Neural cell (in vitro differentiated cells): Measurements from ENCODE around the gene TMEM232. TPM values are rescaled to one million over a fixed set of nuclear protein-coding genes. Genes with fewer than 3 reads are reported as not detected.

Source experiments
- H2AFZ ChIP-seq: fragments of 200-600, 300-800 bp; sonication (generic), shearing (Covaris generic); 2 replicates; pipeline ENCODE4 v1.6.0; 2014; ENCODE audit warnings: low read depth, mild to moderate bottlenecking, antibody characterized with exemption, low read length, moderate library complexity
- H3F3A ChIP-seq: fragments of 200-600 bp; shearing (Covaris generic); 2 replicates; pipeline ENCODE4 v1.6.1; 2016; ENCODE audit warnings: mild to moderate bottlenecking, moderate library complexity, mixed read lengths, antibody characterized with exemption, low read length; ENCODE audit not compliant: insufficient read depth, poor library complexity, severe bottlenecking
- H3K27ac ChIP-seq: fragments of 200-600, 300-800 bp; sonication (generic), shearing (Covaris generic); 2 replicates; pipeline ENCODE4 v1.5.1; 2014; ENCODE audit warnings: mild to moderate bottlenecking, low read length, moderate library complexity
- H3K27me3 ChIP-seq: fragments of 300-800, 200-600 bp; sonication (generic), shearing (Covaris generic); 2 replicates; pipeline ENCODE4 v1.6.0; 2014; ENCODE audit warnings: mild to moderate bottlenecking, low read depth, low read length, moderate library complexity; ENCODE audit not compliant: insufficient read depth
- H3K36me3 ChIP-seq: fragments of 300-800, 200-600 bp; sonication (generic), shearing (Covaris generic); 2 replicates; pipeline ENCODE4 v1.5.1; 2014; ENCODE audit warnings: mild to moderate bottlenecking, antibody characterized with exemption, low read length, moderate library complexity; ENCODE audit not compliant: insufficient read depth
- H3K4me2 ChIP-seq: fragments of 300-800, 200-600 bp; sonication (generic), shearing (Covaris generic); 2 replicates; pipeline ENCODE4 v1.6.0; 2014; ENCODE audit warnings: mild to moderate bottlenecking, low read length
- H3K4me3 ChIP-seq: fragments of 300-800, 200-600 bp; sonication (generic), shearing (Covaris generic); 2 replicates; pipeline ENCODE4 v1.5.1; 2014; ENCODE audit warnings: mild to moderate bottlenecking, low read length, moderate library complexity
- H3K79me2 ChIP-seq: fragments of 200-600 bp; shearing (Covaris generic); replicated peaks from 2 replicates; pipeline ENCODE4 v1.6.0; 2014; ENCODE audit warnings: mild to moderate bottlenecking, low read length, moderate library complexity; ENCODE audit not compliant: insufficient read depth
- H3K9ac ChIP-seq: fragments of 300-800, 200-600 bp; sonication (generic), shearing (Covaris generic); 2 replicates; pipeline ENCODE4 v1.6.1; 2016; ENCODE audit warnings: mild to moderate bottlenecking, low read length, mixed read lengths
- H3K9me2 ChIP-seq: fragments of 200-600 bp; shearing (Covaris generic); 2 replicates; pipeline ENCODE4 v1.6.1; 2016; ENCODE audit warnings: mild to moderate bottlenecking, low read length, mixed read lengths; ENCODE audit not compliant: insufficient read depth
- H3K9me3 ChIP-seq: fragments of 200-600, 300-800 bp; sonication (generic), shearing (Covaris generic); 2 replicates; pipeline ENCODE4 v1.6.1; 2016; ENCODE audit warnings: mild to moderate bottlenecking, mixed run types, low read length, moderate library complexity, mixed read lengths
- H4K20me1 ChIP-seq: fragments of 200-600 bp; shearing (Covaris generic); 2 replicates; pipeline ENCODE4 v1.6.1; 2016; ENCODE audit warnings: mild to moderate bottlenecking, mixed run types; ENCODE audit not compliant: insufficient read depth
- EP300 ChIP-seq: fragments of 450-650 bp; conservative IDR thresholded peaks from 2 replicates; pipeline ENCODE4 v1.6.1; 2014; ENCODE audit warnings: antibody characterized with exemption, mild to moderate bottlenecking, moderate library complexity; ENCODE audit not compliant: poor library complexity, severe bottlenecking
- EZH2 ChIP-seq: fragments of 200-600, 300-800 bp; shearing (Covaris generic), sonication (generic); IDR thresholded peaks from 2 replicates; pipeline ENCODE4 v1.6.1; 2014; ENCODE audit warnings: antibody characterized with exemption, low read length, borderline replicate concordance, mild to moderate bottlenecking; ENCODE audit not compliant: insufficient read depth, poor library complexity, severe bottlenecking
- MXI1 ChIP-seq: fragments of 450-650 bp; conservative IDR thresholded peaks from 2 replicates; pipeline ENCODE4 v1.6.1; 2014; ENCODE audit warnings: antibody characterized with exemption, mild to moderate bottlenecking; ENCODE audit not compliant: poor library complexity, severe bottlenecking
- POLR2AphosphoS5 ChIP-seq: IDR thresholded peaks from 2 replicates; pipeline ENCODE4 v1.6.1; 2012
- RAD21 ChIP-seq: fragments of 450-650 bp; conservative IDR thresholded peaks from 2 replicates; pipeline ENCODE4 v1.6.1; 2014; ENCODE audit warnings: antibody characterized with exemption, mild to moderate bottlenecking, moderate library complexity
- SMC3 ChIP-seq: fragments of 450-650 bp; conservative IDR thresholded peaks from 2 replicates; pipeline ENCODE4 v1.6.1; 2014; ENCODE audit warnings: antibody characterized with exemption, mild to moderate bottlenecking, moderate library complexity; ENCODE audit not compliant: poor library complexity
- TAF1 ChIP-seq: IDR thresholded peaks from 2 replicates; pipeline ENCODE4 v1.6.1; 2012; ENCODE audit warnings: low read depth
- polyA plus RNA-seq: library from polyadenylated mRNA; depleted of rRNA; stranded (reverse); fragments of >200 nt; gene quantifications from 2 replicates; pipeline ENCODE4 v1.2.3, GENCODE V29; 2014
- small RNA-seq, 3 experiments: library from RNA; depleted of rRNA; stranded (forward); fragments of <200 nt; gene quantifications; one replicate each; pipeline ENCODE3, GENCODE V24; 2012
- TF ChIP-seq, protein P1 (sequence below): IDR thresholded peaks from 2 replicates; pipeline ENCODE4 v1.6.1; 2012; ENCODE audit warnings: borderline replicate concordance
- TF ChIP-seq, protein P2 (sequence below): fragments of 450-650 bp; IDR thresholded peaks from 2 replicates; pipeline ENCODE4 v1.5.1; 2014; ENCODE audit warnings: antibody characterized with exemption, mild to moderate bottlenecking, moderate library complexity; ENCODE audit not compliant: poor library complexity, severe bottlenecking

Gene TMEM232
- polyA plus RNA-seq, 1 donor from 2014 or later = 7.4 TPM

DNA sequence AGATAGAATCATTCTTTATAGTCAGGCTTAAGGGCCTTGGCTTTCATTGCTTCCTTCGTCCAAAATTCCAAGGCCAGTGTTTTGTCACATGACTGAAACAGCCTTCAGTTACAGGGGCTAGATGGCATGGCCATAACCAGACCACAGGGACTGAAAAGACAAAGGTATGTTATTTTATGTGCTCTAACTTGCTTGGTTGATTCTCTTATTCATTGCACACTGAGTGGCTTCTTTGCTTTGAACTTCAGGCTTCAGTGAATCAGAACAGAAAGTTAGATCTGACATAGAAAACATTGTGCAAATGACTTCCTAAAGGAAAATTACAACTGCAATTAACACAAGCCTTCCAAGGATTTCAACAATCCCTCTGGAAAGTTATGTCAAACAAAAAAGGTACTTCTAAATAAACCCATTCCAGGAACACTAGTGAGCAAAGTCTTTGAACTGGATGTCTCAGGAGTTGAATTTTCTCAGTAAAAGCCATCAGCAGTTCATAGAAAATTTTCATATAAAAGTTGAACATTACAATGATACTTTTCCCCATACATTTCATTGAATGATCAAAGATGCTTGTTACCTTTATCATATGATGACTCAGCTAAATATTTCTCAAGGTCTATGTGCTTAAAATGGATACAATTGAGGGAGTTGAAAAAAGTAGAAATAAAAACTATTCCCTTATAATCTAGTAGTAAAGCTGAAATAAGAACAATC, 355.3 kb downstream of the TMEM232 start:
- no peak overlapping the region for H3K4me2 ChIP-seq
- H3K9me3 ChIP-seq = no peaks in the 10 kb centered on the region
- H3K27ac ChIP-seq = no peak overlapping the region
- no peak overlapping the region for H3K9ac ChIP-seq
- H3K36me3 ChIP-seq = no peaks in the 10 kb centered on the region
- H3K79me2 ChIP-seq = no peaks in the 10 kb centered on the region
- no peak for TF ChIP-seq RAD21
- TF ChIP-seq EZH2 = no peak
- no peak for TF ChIP-seq SMC3
- no peak for TF ChIP-seq MXI1
- no peak for TF ChIP-seq EP300
- TF ChIP-seq TAF1 = no peak
- TF ChIP-seq POLR2AphosphoS5 = no peak
- TF ChIP-seq, protein P1, sequence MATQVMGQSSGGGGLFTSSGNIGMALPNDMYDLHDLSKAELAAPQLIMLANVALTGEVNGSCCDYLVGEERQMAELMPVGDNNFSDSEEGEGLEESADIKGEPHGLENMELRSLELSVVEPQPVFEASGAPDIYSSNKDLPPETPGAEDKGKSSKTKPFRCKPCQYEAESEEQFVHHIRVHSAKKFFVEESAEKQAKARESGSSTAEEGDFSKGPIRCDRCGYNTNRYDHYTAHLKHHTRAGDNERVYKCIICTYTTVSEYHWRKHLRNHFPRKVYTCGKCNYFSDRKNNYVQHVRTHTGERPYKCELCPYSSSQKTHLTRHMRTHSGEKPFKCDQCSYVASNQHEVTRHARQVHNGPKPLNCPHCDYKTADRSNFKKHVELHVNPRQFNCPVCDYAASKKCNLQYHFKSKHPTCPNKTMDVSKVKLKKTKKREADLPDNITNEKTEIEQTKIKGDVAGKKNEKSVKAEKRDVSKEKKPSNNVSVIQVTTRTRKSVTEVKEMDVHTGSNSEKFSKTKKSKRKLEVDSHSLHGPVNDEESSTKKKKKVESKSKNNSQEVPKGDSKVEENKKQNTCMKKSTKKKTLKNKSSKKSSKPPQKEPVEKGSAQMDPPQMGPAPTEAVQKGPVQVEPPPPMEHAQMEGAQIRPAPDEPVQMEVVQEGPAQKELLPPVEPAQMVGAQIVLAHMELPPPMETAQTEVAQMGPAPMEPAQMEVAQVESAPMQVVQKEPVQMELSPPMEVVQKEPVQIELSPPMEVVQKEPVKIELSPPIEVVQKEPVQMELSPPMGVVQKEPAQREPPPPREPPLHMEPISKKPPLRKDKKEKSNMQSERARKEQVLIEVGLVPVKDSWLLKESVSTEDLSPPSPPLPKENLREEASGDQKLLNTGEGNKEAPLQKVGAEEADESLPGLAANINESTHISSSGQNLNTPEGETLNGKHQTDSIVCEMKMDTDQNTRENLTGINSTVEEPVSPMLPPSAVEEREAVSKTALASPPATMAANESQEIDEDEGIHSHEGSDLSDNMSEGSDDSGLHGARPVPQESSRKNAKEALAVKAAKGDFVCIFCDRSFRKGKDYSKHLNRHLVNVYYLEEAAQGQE = no peak
- TF ChIP-seq, protein P2, sequence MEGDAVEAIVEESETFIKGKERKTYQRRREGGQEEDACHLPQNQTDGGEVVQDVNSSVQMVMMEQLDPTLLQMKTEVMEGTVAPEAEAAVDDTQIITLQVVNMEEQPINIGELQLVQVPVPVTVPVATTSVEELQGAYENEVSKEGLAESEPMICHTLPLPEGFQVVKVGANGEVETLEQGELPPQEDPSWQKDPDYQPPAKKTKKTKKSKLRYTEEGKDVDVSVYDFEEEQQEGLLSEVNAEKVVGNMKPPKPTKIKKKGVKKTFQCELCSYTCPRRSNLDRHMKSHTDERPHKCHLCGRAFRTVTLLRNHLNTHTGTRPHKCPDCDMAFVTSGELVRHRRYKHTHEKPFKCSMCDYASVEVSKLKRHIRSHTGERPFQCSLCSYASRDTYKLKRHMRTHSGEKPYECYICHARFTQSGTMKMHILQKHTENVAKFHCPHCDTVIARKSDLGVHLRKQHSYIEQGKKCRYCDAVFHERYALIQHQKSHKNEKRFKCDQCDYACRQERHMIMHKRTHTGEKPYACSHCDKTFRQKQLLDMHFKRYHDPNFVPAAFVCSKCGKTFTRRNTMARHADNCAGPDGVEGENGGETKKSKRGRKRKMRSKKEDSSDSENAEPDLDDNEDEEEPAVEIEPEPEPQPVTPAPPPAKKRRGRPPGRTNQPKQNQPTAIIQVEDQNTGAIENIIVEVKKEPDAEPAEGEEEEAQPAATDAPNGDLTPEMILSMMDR = no peak
- no peaks in the 10 kb centered on the region for H4K20me1 ChIP-seq
- H3K9me2 ChIP-seq = no peaks in the 10 kb centered on the region
- no peak overlapping the region for H2AFZ ChIP-seq
- no peak overlapping the region for H3K4me3 ChIP-seq
- no peaks in the 10 kb centered on the region for H3F3A ChIP-seq
- no peaks in the 10 kb centered on the region for H3K27me3 ChIP-seq

Small RNA genes lying within 50 kb of the gene (small RNA-seq; reads per million reads assigned to genes)
- 0 reads per million in 3 experiments for gene MIR548F3
- 0 reads per million in 3 experiments for gene RF00432

Other genes starting within 250 kb of the TMEM232 start
- 109 and 118 TPM in 2 replicates for gene SLC25A46, start 12.3 kb upstream of the TMEM232 start, polyA plus RNA-seq